Activated naive CD4-positive, alpha-beta T cell treated with anti-CD3 and anti-CD28 coated beads, Interleukin-2, amount 50 U/mL, for 72 hours (primary cell): Measurements from ENCODE around the gene CRIM1. TPM values are rescaled to one million over a fixed set of nuclear protein-coding genes. Genes with fewer than 3 reads are reported as not detected.

Experiments
- ATAC-seq, 2 donors: fragments of 150-1000 bp; cut with Tn5 transposase; 2 replicates each; pipeline ENCODE4 v1.10.0; 2021; ENCODE audit warnings: mild to moderate bottlenecking in 2 of 2, moderate library complexity in 2 of 2
- DNase-seq, 2 donors: peaks; one replicate each; pipeline ENCODE4 v3.0.0; 2021 to 2022; ENCODE audit warnings: low spot score in 2 of 2
- H3K27ac Mint-ChIP-seq, 2 donors: one replicate each; pipeline ENCODE4 v1.8.0; 2022; ENCODE audit warnings: mild to moderate bottlenecking in 2 of 2, mixed read lengths in 2 of 2
- H3K36me3 Mint-ChIP-seq, 2 donors: one replicate each; pipeline ENCODE4 v1.8.0; 2022; ENCODE audit warnings: mixed read lengths in 2 of 2
- H3K9me3 Mint-ChIP-seq, 2 donors: one replicate each; pipeline ENCODE4 v1.8.0; 2022; ENCODE audit warnings: mixed read lengths in 2 of 2
- total RNA-seq, 2 donors: library from RNA; stranded (reverse); gene quantifications; one replicate each; pipeline ENCODE4 v1.2.3, GENCODE V29; 2022

The CRIM1 gene
- total RNA-seq, 2 donors from 2014 or later = 3.3 to 4.2 TPM

DNA sequence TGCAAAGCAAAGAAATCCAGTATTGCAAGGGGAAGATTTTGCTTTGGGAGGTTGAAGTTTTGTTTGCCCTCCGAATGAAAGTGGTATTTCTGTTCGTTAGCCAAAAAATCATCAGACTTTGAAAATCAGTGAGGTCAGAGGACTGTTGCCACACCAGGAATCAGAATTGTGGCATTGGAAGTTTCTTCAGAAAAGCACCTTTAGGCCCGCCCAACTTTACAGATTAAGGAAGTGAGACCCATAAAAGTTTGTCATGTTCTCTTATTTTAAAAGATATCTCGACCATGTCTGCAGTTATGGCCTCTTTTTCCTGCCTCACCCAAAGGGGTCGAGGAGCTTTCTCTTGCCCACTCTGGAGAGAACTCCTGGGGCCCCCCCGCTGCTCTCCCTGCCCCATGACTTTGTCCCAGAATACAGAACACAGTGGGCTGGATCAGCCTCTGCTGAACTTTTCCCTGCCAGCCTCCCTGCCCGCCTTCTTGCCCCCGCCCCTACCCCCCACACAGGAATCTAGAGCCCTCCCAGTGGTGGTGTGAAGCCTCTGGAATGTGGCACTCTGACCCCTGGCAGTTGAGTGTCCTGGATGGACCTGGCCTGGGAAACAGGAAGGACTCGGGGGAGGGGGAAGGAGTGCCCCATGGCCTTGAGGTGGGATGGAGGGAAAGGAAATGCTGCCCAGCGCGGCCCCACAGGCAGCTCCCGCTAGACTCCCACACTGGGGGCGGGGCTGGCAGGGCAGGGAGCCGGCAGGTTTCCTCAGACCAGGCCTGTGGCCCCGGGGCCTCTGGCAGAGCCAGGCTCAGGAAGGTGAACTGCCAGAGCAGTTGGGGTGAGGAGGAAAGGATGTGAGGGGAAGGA is 25.3 kb downstream of the CRIM1 start:
- Mint-ChIP-seq H3K36me3 (no peaks in the 10 kb centered on the region), H3K27ac (peak overlapping the region in 1 of 2 donors; percentile 4), H3K9me3 (no peaks in the 10 kb centered on the region)
- ATAC-seq (no peak), DNase-seq (no peak)

DNA sequence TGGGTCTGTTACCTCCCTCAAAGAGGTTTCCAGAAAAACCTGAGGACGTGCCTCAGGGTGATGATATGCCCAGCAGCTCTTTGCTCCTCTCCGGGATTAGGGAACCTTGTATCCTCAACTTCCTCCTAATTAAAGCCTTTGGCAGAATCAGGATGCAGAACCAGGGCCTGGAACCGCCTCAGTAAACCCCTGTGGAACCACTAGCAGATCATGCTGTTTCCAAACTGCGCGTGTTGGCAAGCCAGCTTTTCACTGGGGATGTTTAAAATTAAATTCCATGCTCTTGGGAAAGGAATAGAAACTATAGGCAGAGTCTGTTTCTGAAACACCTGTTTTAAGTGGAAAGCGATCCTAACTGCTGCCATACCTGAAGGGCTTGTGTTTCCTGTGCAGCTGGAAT is 26.4 kb downstream of the CRIM1 start:
- H3K36me3 Mint-ChIP-seq = no peaks in the 10 kb centered on the region
- no peaks in the 10 kb centered on the region for H3K9me3 Mint-ChIP-seq
- DNase-seq = no peak
- no peak overlapping the region for H3K27ac Mint-ChIP-seq
- ATAC-seq = no peak

DNA sequence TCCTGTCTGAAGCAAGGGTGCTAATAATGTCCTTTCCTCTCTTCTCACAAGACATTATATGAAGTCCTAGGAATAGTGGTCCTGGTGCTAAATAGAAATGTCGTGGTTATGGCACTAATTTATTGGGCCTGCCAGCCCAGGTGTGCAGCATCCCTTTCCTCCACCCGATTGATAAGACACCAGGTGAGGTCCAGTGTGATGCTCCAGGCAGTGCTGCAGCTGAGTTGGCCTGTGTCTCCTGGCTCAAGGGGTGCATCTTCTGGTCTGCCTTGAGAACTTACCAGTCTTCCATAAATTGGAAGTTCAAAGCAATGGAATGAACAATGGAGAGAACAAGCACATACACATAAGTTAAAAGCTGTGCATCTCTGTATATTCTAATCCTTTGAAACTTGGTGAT is 26.9 kb downstream of the CRIM1 start:
- DNase-seq = no peak
- ATAC-seq = no peak

DNA sequence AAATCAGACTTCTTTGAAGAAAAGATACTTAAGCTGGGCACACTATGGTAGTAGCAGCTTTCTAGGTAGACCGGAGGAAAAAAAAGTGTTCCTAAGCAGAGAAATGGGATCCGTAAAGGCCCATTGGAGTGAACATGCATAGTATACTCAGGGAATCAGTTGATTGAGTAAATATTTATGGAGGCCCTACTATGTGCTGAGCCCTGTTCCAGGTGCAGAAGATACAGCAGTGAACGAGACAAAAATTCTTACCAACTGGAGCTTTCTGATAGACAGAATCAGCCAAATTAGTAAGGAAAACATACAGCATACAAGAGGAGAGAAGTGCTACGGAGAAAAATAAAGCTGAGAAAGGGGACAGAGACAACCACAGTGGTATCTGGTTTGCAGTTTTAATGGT is 28.1 kb downstream of the CRIM1 start:
- DNase-seq = no peak
- no peaks in the 10 kb centered on the region for H3K36me3 Mint-ChIP-seq
- no peak for ATAC-seq

More for the DNA sequence above, 26.9 kb downstream of the CRIM1 start:
- H3K36me3 Mint-ChIP-seq = no peaks in the 10 kb centered on the region
- no peak overlapping the region for H3K27ac Mint-ChIP-seq
- no peaks in the 10 kb centered on the region for H3K9me3 Mint-ChIP-seq

DNA sequence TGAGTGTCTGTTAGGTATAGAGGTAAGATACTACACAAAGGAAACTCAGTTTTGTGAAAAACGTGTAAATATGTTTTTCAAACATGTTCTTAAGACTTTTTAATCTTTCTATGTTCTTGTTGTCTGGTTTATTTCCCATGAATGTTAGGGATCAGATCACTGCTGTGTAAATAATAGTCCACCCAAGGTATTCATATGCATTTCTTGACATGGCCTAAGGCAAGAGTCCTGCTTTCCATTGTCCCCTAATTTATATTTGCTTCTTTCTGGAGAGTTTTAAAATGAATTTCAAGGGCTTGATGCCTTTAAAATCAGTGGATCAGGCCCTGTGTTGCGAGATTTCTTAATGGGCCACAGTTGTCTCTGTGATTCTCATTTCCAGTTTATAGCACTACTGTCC is 28.9 kb downstream of the CRIM1 start:
- ATAC-seq = no peak
- no peak overlapping the region for H3K27ac Mint-ChIP-seq
- DNase-seq = no peak
- H3K36me3 Mint-ChIP-seq = no peaks in the 10 kb centered on the region
- H3K9me3 Mint-ChIP-seq = no peaks in the 10 kb centered on the region

More for the DNA sequence above, 28.1 kb downstream of the CRIM1 start:
- H3K9me3 Mint-ChIP-seq = no peaks in the 10 kb centered on the region
- H3K27ac Mint-ChIP-seq = no peak overlapping the region

DNA sequence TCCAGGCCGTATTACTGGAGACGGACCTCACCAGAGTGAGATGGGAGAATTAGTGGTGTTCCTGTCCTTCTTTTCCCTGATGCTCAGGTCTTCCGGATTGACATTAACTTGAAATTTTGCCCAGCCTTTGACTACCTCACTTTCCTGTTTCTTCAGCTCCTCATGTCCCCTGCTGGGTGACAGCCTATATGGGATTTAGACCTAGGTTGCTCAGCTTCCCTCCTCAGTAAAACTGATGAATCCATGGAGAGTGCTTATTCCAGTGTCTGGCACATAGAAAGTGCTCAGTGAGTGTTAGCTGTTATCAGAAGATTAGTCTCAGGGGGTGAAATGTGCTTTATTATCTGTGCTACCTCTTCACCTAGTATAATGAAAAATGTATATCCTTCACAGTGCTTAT is 30.0 kb downstream of the CRIM1 start:
- Mint-ChIP-seq H3K27ac (no peak overlapping the region), H3K9me3 (no peaks in the 10 kb centered on the region), H3K36me3 (no peaks in the 10 kb centered on the region)
- no peak for ATAC-seq
- DNase-seq = no peak

DNA sequence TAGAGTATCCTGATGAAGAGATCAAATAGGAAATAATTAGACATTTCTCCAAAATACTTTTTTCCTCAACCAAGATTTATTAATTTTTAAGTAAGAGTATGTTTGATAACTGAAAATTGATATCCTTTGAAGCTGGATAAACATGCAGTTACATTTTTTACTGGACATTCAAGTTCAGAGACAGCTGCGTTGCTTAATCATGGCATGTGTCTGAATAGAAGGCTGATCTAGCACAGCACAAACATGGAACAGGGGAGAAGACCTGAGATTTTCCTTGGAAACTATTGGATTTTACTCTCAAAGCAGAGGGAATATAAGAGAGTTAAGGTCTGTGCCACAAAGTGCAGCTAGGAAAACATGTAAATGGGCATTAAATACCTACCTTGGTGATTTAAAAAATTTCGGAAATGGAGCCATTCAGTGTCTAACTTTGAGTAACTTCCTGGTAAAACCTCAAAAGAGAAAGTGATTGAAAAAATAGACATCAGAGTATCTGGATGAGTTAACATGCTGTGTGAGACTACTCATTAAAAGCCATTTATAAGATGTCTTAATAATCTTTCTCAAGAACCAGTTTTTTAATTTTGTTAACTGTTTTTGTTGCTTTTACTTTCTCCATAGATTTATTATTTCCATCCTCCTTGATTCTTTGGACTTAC is 31.8 kb downstream of the CRIM1 start:
- H3K36me3 Mint-ChIP-seq = no peaks in the 10 kb centered on the region
- H3K9me3 Mint-ChIP-seq = no peaks in the 10 kb centered on the region
- peak in 1 of 2 donors; percentile 66 for ATAC-seq
- no peak overlapping the region for H3K27ac Mint-ChIP-seq
- DNase-seq = no peak

DNA sequence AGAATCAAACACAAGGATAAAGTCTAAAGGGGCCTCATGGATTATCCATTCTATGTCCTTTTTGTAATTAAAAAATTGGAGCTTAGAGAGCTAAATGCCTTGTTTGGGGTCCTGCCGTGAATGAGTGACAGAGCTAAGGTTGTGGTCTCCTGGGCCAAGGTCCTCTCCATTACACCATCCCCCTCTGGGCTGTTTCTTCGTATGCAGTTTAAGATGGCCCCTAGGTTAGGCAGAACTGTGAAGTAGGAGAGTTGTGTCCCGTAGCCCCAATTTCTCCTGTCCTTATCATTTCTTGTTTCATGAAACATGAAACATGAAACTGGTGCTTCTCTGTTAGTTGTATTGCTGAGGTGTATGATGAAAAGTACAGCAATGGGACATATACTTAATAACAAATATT is 32.9 kb downstream of the CRIM1 start:
- Mint-ChIP-seq H3K27ac (no peak overlapping the region), H3K36me3 (no peaks in the 10 kb centered on the region), H3K9me3 (no peaks in the 10 kb centered on the region)
- ATAC-seq = no peak
- DNase-seq = no peak

DNA sequence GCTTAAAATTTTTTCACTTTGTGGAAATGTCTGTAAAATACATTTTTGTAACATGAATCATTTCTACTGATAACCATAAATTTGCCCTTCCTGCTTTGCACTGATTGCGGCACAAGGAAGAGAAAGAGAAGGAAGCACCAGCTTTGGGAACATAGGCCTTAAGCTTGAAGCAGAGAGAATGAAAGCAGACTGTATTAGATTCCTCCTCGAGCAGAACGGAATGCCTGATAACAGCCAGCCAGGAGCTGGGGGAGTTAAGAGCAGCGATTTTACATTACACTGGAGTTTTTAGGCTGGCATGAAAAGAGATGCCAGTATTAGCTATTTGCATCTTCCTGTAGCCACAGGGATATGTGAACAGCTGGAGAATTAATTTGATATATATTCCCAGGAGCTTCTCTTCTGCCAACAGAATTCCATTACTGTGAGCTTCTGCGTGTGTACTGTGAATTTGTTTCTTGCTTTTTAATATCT is 33.5 kb downstream of the CRIM1 start:
- DNase-seq (no peak), ATAC-seq (no peak)
- Mint-ChIP-seq H3K9me3 (no peaks in the 10 kb centered on the region), H3K36me3 (no peaks in the 10 kb centered on the region), H3K27ac (no peak overlapping the region)

DNA sequence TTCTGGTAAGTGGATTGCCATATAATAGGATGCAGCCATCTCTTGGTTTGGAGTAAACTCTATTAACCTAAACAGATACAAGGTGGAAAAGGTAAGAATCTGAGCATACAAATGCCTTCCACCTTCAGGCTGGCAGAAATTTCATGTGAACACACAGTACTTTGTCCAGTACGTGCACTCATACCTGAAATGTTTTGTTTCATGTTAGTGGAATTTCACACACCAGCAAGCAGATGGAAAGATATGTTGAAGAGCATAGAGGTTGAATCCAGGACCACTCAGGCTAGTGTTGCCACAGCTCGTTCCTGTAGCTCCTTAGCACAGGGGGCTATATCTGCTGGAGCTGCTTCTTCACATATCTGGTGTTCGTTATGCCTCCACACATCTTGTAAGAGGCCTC is 34.0 kb downstream of the CRIM1 start:
- DNase-seq = no peak

DNA sequence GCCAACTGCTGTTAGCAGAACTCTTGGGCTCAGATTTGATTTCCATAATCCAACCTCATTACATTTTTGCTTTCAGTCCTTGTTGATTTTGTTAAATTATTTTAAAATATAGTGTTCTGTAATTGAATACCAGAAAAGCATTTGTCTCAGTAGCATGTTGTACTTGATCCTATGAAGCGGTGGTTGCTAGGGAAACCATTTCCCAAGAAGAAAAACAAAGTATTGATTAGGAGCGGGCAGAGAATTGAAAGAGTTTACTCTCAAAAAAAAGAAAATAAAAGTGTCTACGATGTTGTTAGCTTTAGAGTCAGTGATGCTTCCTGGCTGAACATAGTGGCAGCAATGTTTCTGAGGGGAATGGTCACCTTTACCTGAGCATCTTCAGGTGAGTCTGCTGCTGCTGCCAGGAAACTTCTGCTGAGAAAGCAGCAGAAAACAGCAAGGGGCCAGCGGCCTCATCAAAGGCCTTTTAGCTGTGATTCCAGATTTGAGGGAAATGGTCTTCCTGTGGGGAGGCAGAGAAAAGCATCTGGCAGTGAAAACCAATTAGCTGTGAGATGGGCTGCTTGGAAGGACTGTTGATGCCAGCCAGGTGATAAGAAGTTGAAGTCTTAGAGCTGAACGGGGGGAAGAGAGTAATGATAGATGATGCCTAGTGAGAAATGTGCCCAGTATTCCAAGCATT is 37.1 kb downstream of the CRIM1 start:
- H3K36me3 Mint-ChIP-seq = no peaks in the 10 kb centered on the region
- H3K9me3 Mint-ChIP-seq = no peaks in the 10 kb centered on the region
- no peak for ATAC-seq
- no peak for DNase-seq
- H3K27ac Mint-ChIP-seq = no peak overlapping the region

More for the DNA sequence above, 34.0 kb downstream of the CRIM1 start:
- H3K36me3 Mint-ChIP-seq = no peaks in the 10 kb centered on the region
- no peaks in the 10 kb centered on the region for H3K9me3 Mint-ChIP-seq
- no peak for ATAC-seq
- H3K27ac Mint-ChIP-seq = no peak overlapping the region

DNA sequence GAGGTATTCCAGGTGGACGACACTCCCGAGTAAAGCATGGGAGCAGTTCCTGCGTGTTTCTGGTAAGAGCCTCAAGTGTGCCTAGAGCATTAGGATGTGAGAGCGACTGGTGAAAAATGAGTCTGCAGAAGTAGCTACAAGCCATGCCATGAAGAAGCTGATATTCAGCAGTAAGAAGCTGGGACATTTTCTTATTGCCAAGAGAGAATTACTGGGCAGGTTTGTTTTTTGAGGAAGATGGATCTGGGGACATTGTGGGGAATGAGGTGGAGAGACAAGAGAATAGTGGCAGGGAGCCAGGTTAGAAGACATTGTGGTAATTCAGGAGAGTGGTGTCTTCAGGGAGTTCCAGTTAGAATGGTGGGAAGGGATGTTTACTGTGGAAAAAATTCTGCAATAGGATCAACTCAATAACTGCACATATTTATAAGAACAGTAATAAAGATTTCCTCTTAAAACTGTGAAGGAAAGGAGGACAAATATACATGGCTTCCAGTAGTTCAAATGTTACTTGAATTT is 38.2 kb downstream of the CRIM1 start:
- DNase-seq (no peak), ATAC-seq (no peak)
- Mint-ChIP-seq H3K27ac (no peak overlapping the region), H3K9me3 (no peaks in the 10 kb centered on the region), H3K36me3 (no peaks in the 10 kb centered on the region)

DNA sequence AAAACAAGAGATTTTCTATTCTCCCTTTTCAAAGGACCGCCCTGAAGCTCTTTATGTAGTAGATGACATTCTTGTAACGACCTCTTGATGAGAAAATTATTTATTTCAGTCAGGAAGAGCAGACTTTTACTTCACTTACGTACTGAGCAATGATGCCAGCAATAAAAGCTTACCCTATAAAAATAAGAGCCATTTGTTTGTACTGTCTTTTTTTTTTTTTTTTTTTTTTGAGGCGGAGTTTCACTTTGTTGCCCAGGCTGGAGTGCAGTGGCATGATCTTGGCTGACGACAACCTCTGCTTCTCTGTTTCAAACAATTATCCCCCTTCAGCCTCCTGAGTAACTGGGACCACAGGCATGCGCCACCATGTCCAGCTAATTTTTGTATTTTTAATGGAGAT is 39.2 kb downstream of the CRIM1 start:
- no peak for DNase-seq
- no peak overlapping the region for H3K27ac Mint-ChIP-seq
- H3K9me3 Mint-ChIP-seq = no peaks in the 10 kb centered on the region
- H3K36me3 Mint-ChIP-seq = no peaks in the 10 kb centered on the region
- ATAC-seq = no peak

DNA sequence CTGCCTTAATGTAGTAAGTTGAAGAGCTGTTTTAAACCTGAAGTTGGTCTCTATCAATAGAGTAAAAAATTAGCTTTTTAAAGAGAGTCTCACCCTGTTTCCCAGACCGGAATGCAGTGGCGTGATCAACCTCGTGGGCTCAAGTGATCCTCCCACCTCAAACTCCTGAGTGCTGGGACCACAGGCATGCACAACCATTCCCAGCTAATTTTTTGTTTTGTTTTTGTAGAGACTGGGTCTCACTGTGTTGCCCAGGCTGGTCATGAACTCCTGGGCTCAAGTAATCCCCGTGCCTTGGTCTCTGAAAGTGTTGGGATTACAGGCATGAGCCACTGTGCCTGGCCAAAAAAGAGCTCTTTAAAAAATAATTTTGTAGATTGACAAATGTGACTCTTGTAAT is 40.3 kb downstream of the CRIM1 start:
- DNase-seq (no peak), ATAC-seq (no peak)
- Mint-ChIP-seq H3K9me3 (no peaks in the 10 kb centered on the region), H3K36me3 (no peaks in the 10 kb centered on the region), H3K27ac (no peak overlapping the region)

DNA sequence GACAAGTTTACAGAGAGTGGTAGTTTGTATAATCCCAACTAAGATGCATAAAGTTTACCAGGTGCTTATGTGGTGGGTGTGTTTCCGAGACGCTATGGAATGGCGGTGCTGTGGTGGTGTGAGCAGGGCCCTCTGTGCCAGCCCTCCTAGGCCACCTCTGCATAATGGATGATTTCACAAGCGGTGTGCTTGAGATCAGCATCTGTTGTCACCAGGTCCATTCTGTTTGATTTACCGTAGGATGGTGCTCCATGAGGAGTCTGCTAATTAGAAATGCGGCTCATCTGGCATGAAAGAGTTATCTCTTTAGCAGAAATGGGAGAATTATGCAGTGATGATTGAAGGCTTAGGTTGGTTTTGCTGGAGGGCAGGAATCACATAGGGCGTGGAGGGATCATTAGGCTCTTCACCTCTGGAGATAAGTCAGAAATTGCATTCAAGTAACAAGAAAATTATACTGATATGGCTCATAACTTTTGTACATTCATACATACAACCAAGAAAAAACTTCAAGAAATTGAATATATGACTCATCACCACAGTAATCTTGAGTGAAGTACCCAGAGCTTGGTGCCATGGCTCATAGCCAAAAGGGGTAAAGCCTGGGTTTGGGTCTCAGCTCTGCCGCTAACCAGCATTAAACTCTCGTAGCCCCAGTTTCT is 41.4 kb downstream of the CRIM1 start:
- ATAC-seq (peak; percentile 9 to 34), DNase-seq (no peak)
- H3K27ac Mint-ChIP-seq = no peak overlapping the region
- no peaks in the 10 kb centered on the region for H3K36me3 Mint-ChIP-seq
- H3K9me3 Mint-ChIP-seq = no peaks in the 10 kb centered on the region

DNA sequence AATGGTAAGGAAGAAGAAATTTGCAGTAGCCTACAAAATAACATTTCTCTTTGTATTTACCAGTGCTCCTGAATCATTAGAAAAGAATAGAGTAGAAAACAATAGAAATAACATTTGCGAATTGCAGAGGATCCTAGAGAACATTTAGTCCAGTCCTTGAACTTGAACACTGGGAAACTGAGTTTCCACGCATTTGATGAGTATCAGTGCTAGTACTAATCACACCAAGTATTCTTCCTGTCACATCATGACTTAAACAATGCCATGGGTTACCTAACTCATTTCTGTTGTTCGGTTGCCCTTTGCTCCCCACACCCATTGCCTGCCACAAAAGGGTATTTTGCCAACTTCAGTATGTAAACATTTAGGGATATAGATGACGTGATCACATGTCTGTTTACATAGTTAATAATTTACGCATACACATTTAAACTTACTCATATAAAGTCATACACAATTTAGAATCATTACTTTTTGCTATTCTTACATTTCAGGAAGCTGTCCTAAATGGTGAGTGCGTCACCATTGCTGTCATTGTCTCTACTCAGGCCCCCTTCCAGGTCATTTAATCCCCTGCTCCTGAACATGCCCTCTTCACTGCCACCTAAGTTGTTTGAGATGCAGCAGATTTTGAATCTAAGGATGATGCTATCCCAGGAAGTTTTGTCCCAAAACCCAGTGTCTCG is 42.3 kb downstream of the CRIM1 start:
- no peaks in the 10 kb centered on the region for H3K36me3 Mint-ChIP-seq
- DNase-seq = no peak
- ATAC-seq = no peak
- no peaks in the 10 kb centered on the region for H3K9me3 Mint-ChIP-seq
- no peak overlapping the region for H3K27ac Mint-ChIP-seq
